Measurements from ENCODE around the gene UMODL1.

The UMODL1 gene

GRCh38 chr21:42080788-42081083 is 9.6 kb downstream of the UMODL1 start:
- DNase-seq (ENCODE audit: low spot score), result no peak

- DNase-seq (ENCODE audit: low spot score), result no peak
Observed at GRCh38 chr21:42081138-42081537, 10.0 kb downstream of the UMODL1 start.

- no peak for DNase-seq (ENCODE audit: low spot score)
Observed at GRCh38 chr21:42081931-42082381, 10.8 kb downstream of the UMODL1 start.

- no peak for DNase-seq (ENCODE audit: low spot score)
Observed at GRCh38 chr21:42082501-42083360, 11.6 kb downstream of the UMODL1 start.

GRCh38 chr21:42083361-42083690 is 12.2 kb downstream of the UMODL1 start:
- DNase-seq (ENCODE audit: low spot score), result no peak

GRCh38 chr21:42084079-42084478 is 13.0 kb downstream of the UMODL1 start:
- DNase-seq (ENCODE audit: low spot score), result no peak

GRCh38 chr21:42085246-42086077 is 14.3 kb downstream of the UMODL1 start:
- DNase-seq (ENCODE audit: low spot score), result no peak

GRCh38 chr21:42086969-42087368 is 15.9 kb downstream of the UMODL1 start:
- no peak for DNase-seq (ENCODE audit: low spot score)

GRCh38 chr21:42088148-42088547 is 17.0 kb downstream of the UMODL1 start:
- DNase-seq (ENCODE audit: low spot score), result no peak

- DNase-seq (ENCODE audit: low spot score), result no peak
Observed at GRCh38 chr21:42088658-42089057, 17.5 kb downstream of the UMODL1 start.

GRCh38 chr21:42089093-42089631 is 18.0 kb downstream of the UMODL1 start:
- no peak for DNase-seq (ENCODE audit: low spot score)

- no peak for DNase-seq (ENCODE audit: low spot score)
Observed at GRCh38 chr21:42089665-42090310, 18.7 kb downstream of the UMODL1 start.

GRCh38 chr21:42091899-42092508 is 20.9 kb downstream of the UMODL1 start:
- DNase-seq (ENCODE audit: low spot score), result no peak

- no peak for DNase-seq (ENCODE audit: low spot score)
Observed at GRCh38 chr21:42092771-42093170, 21.7 kb downstream of the UMODL1 start.

GRCh38 chr21:42093186-42093585 is 22.1 kb downstream of the UMODL1 start:
- DNase-seq (ENCODE audit: low spot score), result no peak

- DNase-seq (ENCODE audit: low spot score), result no peak
Observed at GRCh38 chr21:42093991-42094421, 22.9 kb downstream of the UMODL1 start.

GRCh38 chr21:42094811-42095210 is 23.7 kb downstream of the UMODL1 start:
- no peak for DNase-seq (ENCODE audit: low spot score)

- no peak for DNase-seq (ENCODE audit: low spot score)
Observed at GRCh38 chr21:42095581-42095980, 24.5 kb downstream of the UMODL1 start.

GRCh38 chr21:42096566-42096965 is 25.4 kb downstream of the UMODL1 start:
- no peak for DNase-seq (ENCODE audit: low spot score)

GRCh38 chr21:42097274-42097673 is 26.2 kb downstream of the UMODL1 start:
- no peak for DNase-seq (ENCODE audit: low spot score)

GRCh38 chr21:42097860-42098454 is 26.8 kb downstream of the UMODL1 start:
- DNase-seq (ENCODE audit: low spot score), result no peak
